Measurements from ENCODE around the gene MSMB.

Gene MSMB

DNA sequence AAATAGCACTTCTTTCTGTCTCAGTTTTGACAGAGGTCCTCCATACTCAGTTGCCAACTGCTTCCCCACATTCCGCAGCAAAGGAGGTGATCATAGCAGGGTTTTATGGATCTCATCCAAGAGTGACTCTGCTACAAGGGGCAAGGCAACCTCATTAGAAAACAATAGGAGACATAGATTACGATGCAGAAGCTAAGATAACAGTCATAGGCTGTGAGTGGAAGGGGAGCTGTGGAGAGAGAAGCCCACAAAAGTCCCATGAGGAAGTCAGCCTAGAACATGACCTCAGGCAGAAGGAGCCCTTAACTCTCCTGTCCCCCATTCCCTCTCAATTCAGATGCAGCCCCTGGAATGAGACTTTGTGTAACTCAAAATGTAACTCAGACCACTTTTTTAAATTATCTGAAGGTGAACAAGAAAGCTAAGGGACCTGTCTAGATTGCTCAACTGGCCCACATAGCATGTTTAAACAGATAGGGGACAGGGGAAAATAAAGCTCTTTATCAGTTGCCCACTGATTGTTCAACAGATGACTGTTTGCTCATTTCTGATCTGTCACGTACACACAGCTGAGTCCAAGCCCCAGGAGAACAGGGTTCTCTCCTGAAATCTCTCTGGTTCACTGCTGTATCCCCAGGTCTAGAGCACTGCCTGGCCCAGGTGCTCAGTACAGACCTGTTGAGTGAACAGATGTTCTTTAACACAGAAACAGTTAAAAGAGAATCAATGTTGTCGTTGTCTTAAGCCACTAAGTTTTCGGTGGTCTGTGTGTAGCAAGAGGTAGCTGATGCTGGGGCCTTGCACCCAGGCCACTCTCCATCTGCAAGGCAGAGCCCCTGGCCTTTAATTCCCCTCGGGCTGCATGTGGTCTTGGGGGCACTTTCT, 14.2 kb downstream of the MSMB start:
- DNase-seq, result no peak

DNA sequence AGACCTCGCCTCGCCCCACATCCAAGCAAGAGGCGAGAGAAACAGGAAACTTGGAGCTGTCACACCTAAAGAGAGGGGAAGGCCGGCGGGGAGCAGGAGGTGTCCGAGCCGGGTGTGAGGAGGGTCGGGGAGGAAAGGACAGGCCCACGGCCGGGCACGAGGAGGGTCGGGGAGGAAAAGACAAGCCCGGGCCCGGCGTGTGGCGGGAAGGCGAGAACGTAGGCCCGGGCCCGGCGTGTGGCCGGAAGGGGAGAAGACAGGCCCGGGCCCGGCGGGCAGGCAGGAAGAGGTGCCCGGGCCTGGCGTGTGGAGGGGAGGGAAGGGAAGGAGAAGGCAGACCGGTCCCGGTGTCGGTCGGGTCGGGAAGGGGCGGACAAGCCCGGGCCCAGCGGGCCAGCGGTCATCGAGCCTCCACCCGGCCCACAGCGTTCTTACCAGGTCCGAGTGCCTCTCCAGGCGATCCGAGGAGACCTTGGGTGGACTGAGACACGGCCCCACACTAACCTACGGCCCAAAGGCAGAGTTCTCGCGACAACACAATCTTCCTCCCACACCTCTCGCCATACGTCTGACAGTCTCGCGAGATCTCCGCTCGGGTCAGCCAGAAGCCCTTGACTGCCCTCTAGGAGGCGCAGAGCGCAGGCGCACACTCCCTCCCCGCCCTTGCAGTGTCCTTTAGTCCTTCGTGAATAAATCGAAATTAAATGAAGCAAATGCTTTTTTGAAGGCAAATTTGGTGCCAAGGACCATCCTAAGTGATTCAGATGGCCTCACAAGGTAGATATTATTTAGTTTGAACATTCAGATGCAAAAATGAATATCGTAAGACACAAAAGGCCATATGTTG, 15.8 kb downstream of the MSMB start, which contains the start of gene NCOA4:
TSS of gene NCOA4 (minus strand) at position 533 of the 847 bp plus-strand sequence. CDS start 13,943 bp downstream, outside the sequence.
- peak; percentile 82 for DNase-seq

DNA sequence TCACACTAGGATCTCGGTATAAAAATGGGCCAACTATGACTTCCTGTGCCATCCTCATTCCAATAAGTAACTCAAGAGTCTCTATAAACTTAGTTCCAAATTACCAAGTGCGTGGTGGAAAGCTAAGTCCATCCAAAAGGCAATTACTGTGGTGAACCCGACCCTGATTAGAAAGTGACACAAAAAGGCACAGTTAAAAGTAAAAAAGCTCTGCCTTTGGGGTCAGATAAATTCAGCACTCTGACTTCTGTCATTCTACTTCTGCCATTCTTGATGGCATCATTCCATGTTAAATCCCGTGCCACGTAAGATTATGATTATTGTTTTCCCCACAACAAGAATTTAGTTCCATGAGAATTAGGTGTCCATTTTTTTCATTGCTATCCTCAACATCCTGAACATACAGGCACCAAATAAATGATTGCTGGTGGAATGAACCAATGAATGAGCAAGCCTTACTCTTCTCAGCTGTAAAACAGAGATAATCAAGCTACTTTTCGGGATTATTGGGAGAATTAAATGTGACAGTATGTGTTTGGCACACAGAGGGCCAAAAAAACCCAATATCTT, 16.5 kb downstream of the MSMB start:
- no peak for DNase-seq

- DNase-seq, result peak; percentile 65
Observed at GRCh38 chr10:46028584-46029460, 17.2 kb downstream of the MSMB start.

GRCh38 chr10:46026106-46026505, 20.0 kb downstream of the MSMB start:
- no peak for DNase-seq

- no peak for DNase-seq
Observed at GRCh38 chr10:46025406-46025805, 20.7 kb downstream of the MSMB start.

GRCh38 chr10:46024948-46025347, 21.1 kb downstream of the MSMB start:
- DNase-seq, result no peak

DNA sequence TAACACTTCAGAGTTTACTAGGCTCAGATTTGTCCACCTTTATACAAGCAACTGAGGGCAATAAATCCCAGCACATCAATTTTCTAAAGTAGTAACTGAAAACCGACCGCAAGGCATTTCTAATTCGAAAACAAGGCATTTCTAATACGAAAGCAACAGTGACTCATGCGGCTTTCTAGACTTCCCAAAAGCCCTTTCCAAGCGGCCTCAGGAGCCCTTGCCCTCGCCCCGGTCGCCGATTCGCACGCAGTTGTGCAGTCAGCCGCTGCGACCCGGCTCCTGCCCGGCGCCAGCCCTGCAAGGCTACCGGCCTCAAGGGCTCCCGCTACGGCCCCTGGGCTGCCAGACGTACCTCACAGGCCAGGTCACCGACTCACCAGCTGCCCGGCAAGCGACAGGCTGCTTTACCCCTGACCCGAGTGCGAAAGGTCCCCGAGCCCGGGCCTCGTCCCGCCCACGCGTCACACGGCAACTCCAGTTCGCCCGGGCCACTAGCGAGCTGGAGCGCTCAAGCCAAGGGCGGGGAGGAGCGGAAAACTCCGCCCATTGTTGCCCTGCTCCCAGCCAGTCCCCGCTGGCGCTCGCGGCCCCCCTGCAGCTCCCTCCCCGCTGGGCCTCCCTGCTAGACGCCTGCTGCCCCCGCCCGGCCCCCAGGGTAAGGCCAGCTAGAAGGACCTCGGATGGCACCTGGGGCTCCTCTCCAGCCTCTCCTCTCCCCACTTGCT, 22.9 kb downstream of the MSMB start:
- peak; percentile 18 for DNase-seq

- no peak for DNase-seq
Observed at GRCh38 chr10:46020344-46020657, 25.8 kb downstream of the MSMB start.

GRCh38 chr10:46019569-46020343, 26.3 kb downstream of the MSMB start:
- DNase-seq, result no peak

DNA sequence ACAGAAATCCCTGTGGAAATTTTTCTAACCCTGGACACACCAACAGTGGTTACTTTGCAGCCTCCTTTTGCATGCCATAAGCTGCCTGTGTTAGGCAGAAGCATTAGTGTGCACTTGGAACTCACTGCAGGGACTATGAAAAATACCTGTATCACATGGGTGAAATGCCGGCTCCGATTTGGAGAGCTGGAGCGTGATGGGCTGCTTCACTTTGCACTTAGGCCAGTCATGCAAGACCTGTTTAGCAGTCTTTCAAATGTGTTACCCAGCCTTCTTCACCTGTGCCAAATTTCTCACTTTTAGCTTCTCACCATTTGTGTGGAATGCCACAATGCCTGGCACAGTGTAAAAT, 26.9 kb downstream of the MSMB start:
- no peak for DNase-seq

GRCh38 chr10:46018453-46019176, 27.5 kb downstream of the MSMB start:
- DNase-seq, result no peak

DNA sequence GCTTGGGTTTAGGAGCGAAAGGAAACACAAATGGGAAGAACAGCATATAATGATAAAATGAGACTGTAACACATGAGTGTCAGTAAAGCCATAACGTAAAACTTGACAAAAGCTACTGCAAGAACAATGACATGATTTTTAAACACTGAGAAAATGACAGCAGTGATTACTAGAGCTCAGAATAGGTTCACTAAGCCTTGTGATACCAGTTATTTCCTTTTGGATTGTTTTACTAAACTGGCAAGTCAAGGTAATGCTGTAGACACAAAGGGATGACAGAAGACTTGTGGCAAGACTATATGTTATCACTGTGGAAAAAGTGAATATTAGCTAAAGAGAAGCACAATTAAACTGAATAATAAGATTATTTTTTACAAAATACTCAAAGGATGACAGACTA, 28.3 kb downstream of the MSMB start:
- no peak for DNase-seq

DNA sequence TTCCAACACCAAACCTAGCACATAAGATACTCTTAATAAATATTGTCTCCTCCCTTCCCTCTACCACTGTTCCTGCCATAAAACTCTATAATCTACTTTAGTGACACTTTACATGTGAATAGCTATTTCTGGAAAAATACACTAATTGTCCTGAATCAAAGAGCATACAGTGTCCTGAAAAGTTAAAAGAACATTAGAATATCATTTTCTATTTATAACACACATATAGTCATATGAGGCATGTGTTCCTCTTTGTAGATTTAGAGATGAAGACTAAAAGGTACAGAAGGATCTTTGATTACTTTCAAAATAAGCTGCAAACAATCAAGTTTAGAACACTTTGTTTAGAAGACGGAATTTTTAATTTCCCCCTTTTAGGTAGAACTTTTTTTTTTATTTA, 29.3 kb downstream of the MSMB start:
- DNase-seq, result no peak

DNA sequence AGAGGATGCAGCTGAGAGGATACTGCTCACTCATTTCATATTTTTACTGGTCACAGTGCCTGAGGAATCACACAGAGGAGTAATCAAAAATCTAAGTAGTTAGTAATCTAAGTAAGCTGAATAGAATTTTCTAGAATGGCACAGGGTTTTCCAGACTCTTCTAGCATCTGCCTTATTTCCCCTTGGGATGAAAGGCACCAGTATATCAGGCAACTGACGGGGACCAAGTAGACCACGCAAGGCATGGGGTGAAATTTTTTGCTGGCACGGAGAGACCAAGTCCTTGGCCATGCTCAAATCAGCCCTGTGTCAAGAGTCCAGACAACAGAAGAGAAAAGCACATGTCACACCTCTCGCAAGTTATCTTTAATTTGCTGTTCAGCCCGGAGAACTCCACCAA, 29.9 kb downstream of the MSMB start:
- DNase-seq, result no peak

GRCh38 chr10:46014683-46015405, 31.2 kb downstream of the MSMB start:
- no peak for DNase-seq

DNA sequence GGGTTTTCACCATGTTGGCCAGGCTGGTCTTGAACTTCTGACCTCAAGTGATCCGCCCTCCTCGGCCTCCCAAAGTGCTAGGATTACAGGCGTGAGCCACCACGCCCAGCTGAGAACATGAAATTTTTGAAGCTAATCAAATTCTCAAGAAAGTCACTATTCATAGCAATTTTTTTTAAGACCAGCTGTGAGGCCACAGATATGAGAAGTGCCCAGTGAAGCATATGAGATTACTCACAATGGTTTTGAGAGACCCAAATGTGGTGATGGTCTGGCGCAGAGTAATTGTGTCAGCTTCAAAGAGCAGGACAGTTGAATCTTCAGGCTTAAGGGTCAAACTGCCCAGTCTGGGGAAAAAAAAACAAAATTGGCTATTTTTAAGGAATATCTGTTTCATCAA, 31.9 kb downstream of the MSMB start:
- no peak for DNase-seq

GRCh38 chr10:46012746-46013145, 33.3 kb downstream of the MSMB start:
- no peak for DNase-seq

- no peak for DNase-seq
Observed at GRCh38 chr10:46006219-46006618, 39.9 kb downstream of the MSMB start.

GRCh38 chr10:46005383-46005782, 40.7 kb downstream of the MSMB start:
- no peak for DNase-seq
